ENCODE data around the gene SNRNP70.
A peak's percentile ranks its signal among the peaks of the same experiment; 100 is the strongest.
"Not testable (repeated sequence)": the region's sequence is repeated elsewhere in the genome, so short reads cannot be mapped to it uniquely, and the experiment has no call there.

SNRNP70 gene

DNA sequence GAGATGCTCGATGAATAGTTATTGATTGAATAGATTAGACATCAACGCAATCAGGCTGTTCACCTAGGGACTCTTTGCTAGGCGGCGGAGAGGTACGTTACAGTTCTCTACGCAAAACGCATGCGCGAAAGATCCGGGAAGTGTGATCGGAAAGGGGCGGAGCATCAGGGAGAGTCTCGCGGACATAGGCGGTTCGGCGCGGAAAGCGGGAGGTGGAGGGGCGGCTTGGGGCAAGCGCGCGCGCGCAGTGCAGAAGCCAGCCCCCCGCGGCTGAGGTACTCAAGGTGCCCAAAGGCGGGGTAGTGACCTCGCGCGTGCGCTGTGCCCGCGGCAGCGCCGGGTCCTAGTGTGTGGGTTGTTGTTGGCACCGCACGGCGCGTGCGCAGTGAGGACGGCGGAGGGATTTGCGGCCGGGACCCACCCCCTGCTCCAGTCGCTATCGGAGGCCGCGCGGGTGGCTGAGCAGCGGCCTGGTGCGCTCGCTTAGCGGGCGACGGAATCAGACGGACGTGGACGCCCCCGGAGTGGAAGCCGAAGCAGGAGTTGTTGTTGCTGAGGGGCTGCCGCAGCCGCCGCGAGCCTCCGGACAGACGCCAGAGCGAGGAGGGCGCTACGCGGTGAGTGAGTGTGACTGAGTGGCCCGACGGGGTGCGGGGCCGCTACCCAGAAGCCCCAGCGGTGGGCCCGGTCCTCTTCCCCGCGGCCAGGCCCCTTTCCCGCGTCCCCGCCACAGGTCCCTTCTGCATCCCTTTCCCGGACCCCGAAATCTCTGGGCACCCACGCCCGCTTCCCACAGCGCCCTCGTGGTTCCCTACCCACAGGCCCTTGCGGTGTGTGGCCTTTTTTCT lies at the start of gene SNRNP70:
TSS of gene SNRNP70 (plus strand) at position 432 of the 848 bp plus-strand sequence. CDS start 964 bp downstream, outside the sequence.
- Histone ChIP-seq H3K4me1 (peaks cover 5 to 34% (median 25%) of the 10 kb centered on the region in 4 donors), H3K4me3 (peak within 1 kb of the TSS; percentile 89 to 97), H3K27ac (peak within 1 kb of the TSS; percentile 87 to 92), H3K9me3 (no peaks in the 10 kb centered on the region), H3K27me3 (no peaks in the 10 kb centered on the region), H3K36me3 (peaks cover 7 to 27% (median 11%) of the 10 kb centered on the region in 3 donors)
- peak; percentile 99 to 100 for DNase-seq
- intact Hi-C loops (cut with DNase I; ENCODE audit: low total_unique reads), result no loop called here
- TF ChIP-seq, protein P1, sequence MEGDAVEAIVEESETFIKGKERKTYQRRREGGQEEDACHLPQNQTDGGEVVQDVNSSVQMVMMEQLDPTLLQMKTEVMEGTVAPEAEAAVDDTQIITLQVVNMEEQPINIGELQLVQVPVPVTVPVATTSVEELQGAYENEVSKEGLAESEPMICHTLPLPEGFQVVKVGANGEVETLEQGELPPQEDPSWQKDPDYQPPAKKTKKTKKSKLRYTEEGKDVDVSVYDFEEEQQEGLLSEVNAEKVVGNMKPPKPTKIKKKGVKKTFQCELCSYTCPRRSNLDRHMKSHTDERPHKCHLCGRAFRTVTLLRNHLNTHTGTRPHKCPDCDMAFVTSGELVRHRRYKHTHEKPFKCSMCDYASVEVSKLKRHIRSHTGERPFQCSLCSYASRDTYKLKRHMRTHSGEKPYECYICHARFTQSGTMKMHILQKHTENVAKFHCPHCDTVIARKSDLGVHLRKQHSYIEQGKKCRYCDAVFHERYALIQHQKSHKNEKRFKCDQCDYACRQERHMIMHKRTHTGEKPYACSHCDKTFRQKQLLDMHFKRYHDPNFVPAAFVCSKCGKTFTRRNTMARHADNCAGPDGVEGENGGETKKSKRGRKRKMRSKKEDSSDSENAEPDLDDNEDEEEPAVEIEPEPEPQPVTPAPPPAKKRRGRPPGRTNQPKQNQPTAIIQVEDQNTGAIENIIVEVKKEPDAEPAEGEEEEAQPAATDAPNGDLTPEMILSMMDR (IDR thresholded peaks at IDR 0.05), result peak in 1 of 2 experiments; percentile 34

DNA sequence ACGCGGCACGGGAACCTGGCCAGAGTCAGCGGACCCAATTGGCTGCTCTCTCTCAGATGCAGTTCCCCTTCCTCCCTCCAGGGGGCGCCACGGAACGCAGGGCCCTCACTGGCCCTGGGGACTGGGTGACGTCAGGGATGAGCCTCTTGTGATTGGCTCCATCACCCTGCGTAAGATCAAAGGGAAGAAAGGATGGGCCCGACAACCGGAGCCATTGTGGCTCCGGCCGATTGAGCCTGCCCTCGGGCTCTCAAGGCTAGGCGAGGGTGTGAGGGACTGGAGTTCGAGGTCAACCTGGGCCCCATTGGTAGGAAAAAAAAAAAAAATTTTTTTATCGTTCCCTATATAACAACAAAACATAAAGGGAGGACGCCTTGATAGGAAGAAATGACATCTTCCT lies 48.4 kb upstream of the SNRNP70 start, which contains the start of gene CGB1:
TSS of gene CGB1 (minus strand) at position 81 of the 400 bp plus-strand sequence. CDS start 184 bp downstream, outside the sequence.
- intact Hi-C loops (cut with DNase I; ENCODE audit: low total_unique reads); H3K4me1 ChIP-seq; H3K4me3 ChIP-seq; H3K9me3 ChIP-seq; H3K27ac ChIP-seq; H3K36me3 ChIP-seq; DNase-seq; H3K27me3 ChIP-seq: not testable (repeated sequence)

DNA sequence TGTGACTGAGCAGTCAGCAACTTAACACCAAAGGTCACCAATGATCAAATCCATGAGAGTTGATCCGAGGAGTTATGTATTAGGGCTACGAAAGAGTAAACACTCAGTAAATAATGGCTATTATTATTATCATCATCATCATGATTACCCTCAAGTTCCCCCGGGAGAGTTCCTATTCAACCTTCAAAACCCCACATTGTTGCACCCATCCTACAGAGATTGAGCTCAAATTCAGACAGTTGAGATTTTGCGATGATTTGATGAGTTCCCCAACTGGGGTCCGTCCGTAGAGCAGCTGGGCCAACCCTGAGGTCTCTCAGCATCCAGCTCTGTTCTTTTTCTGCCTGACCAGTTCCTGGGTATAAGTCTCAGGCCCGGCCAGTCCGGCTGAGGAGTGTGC lies 47.1 kb upstream of the SNRNP70 start:
- H3K4me3 ChIP-seq; H3K4me1 ChIP-seq; H3K27me3 ChIP-seq; intact Hi-C loops (cut with DNase I; ENCODE audit: low total_unique reads); H3K9me3 ChIP-seq; H3K36me3 ChIP-seq; H3K27ac ChIP-seq; DNase-seq: not testable (repeated sequence)

GRCh38 chr19:49038557-49039276 lies 46.5 kb upstream of the SNRNP70 start:
- H3K9me3 ChIP-seq; H3K27ac ChIP-seq; H3K27me3 ChIP-seq; H3K4me1 ChIP-seq; DNase-seq; H3K36me3 ChIP-seq; intact Hi-C loops (cut with DNase I; ENCODE audit: low total_unique reads); H3K4me3 ChIP-seq: not testable (repeated sequence)

GRCh38 chr19:49039736-49040135 lies 45.5 kb upstream of the SNRNP70 start:
- intact Hi-C loops (cut with DNase I; ENCODE audit: low total_unique reads); DNase-seq: not testable (repeated sequence)

GRCh38 chr19:49042177-49042576 lies 43.1 kb upstream of the SNRNP70 start:
- Histone ChIP-seq H3K27ac (no peak overlapping the region), H3K4me3 (no peak overlapping the region), H3K9me3 (no peaks in the 10 kb centered on the region), H3K4me1 (no peaks in the 10 kb centered on the region), H3K36me3 (no peaks in the 10 kb centered on the region), H3K27me3 (peaks cover 0 to 7% of the 10 kb centered on the region in 2 donors)
- no peak for DNase-seq
- TF ChIP-seq, protein P1 (IDR thresholded peaks at IDR 0.05), result no peak
- intact Hi-C loops (cut with DNase I; ENCODE audit: low total_unique reads), result no loop called here

More at GRCh38 chr19:49039736-49040135, 45.5 kb upstream of the SNRNP70 start:
- H3K4me1 ChIP-seq, H3K27ac ChIP-seq, H3K27me3 ChIP-seq, H3K36me3 ChIP-seq, H3K9me3 ChIP-seq, H3K4me3 ChIP-seq: not testable (repeated sequence)

DNA sequence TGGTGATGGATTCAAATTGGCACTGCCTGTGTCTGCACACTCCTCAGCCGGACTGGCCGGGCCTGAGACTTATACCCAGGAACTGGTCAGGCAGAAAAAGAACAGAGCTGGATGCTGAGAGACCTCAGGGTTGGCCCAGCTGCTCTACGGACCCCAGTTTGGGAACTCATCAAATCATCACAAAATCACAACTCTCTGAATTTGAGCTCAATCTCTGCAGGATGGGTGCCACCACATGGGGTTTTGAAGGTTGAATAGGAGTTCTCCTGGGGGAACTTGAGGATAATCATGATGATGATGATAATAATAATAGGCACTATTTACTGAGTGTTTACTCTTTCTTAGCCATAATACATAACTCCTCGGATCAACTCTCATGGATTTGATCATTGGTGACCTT lies 42.6 kb upstream of the SNRNP70 start:
- H3K36me3 ChIP-seq; H3K4me1 ChIP-seq; H3K4me3 ChIP-seq; H3K27me3 ChIP-seq; H3K27ac ChIP-seq; intact Hi-C loops (cut with DNase I; ENCODE audit: low total_unique reads); DNase-seq; H3K9me3 ChIP-seq: not testable (repeated sequence)

GRCh38 chr19:49043548-49043947 lies 41.7 kb upstream of the SNRNP70 start, which contains the start of gene CGB5:
CGB5 (plus strand) TSS chr19:49043848; CDS start chr19:49044210, 362 bp downstream.
- DNase-seq; H3K27me3 ChIP-seq; H3K36me3 ChIP-seq; H3K4me1 ChIP-seq; H3K4me3 ChIP-seq; intact Hi-C loops (cut with DNase I; ENCODE audit: low total_unique reads); H3K9me3 ChIP-seq; H3K27ac ChIP-seq: not testable (repeated sequence)

- H3K27ac ChIP-seq; H3K36me3 ChIP-seq; H3K9me3 ChIP-seq; H3K4me3 ChIP-seq; DNase-seq; H3K27me3 ChIP-seq; intact Hi-C loops (cut with DNase I; ENCODE audit: low total_unique reads); H3K4me1 ChIP-seq: not testable (repeated sequence)
Measured at GRCh38 chr19:49049011-49049410, 36.2 kb upstream of the SNRNP70 start, which contains the start of gene CGB8. CGB8 (minus strand) TSS chr19:49049111; CDS start chr19:49048739, 372 bp downstream.

DNA sequence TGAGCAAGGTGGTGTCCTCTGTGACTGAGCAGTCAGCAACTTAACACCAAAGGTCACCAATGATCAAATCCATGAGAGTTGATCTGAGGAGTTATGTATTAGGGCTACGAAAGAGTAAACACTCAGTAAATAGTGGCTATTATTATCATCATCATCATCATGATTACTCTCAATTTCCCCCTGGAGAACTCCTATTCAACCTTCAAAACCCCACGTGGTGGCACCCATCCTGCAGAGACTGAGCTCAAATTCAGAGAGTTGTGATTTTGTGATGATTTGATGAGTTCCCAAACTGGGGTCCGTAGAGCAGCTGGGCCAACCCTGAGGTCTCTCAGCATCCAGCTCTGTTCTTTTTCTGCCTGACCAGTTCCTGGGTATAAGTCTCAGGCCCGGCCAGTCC lies 35.4 kb upstream of the SNRNP70 start:
- DNase-seq; H3K27me3 ChIP-seq; H3K4me1 ChIP-seq; H3K9me3 ChIP-seq; H3K27ac ChIP-seq; intact Hi-C loops (cut with DNase I; ENCODE audit: low total_unique reads); H3K36me3 ChIP-seq; H3K4me3 ChIP-seq: not testable (repeated sequence)

GRCh38 chr19:49050376-49051033 lies 34.7 kb upstream of the SNRNP70 start:
- H3K4me3 ChIP-seq; H3K27ac ChIP-seq; H3K9me3 ChIP-seq; H3K4me1 ChIP-seq; H3K36me3 ChIP-seq; intact Hi-C loops (cut with DNase I; ENCODE audit: low total_unique reads); DNase-seq; H3K27me3 ChIP-seq: not testable (repeated sequence)
